Body of pancreas (tissue), 4 donors: ENCODE results near the gene OR10AD1.

Experiments
- POLR2A ChIP-seq, 3 donors: fragments of 450-650 bp; IDR thresholded peaks; one replicate each; pipeline ENCODE4 v1.6.1; 2016; ENCODE audit warnings: antibody characterized with exemption in 3 of 3, mild to moderate bottlenecking in 2 of 3
- TF ChIP-seq, protein P1 (sequence below), 7 experiments: fragments of 450-650 bp in 4 of 7; fragments of 200-600 bp in 3 of 7; sonication (generic) in 3 of 7; IDR thresholded peaks; one replicate each; pipeline ENCODE4 v1.5.1; 2016 to 2019; ENCODE audit warnings: antibody characterized with exemption in 7 of 7

DNA sequence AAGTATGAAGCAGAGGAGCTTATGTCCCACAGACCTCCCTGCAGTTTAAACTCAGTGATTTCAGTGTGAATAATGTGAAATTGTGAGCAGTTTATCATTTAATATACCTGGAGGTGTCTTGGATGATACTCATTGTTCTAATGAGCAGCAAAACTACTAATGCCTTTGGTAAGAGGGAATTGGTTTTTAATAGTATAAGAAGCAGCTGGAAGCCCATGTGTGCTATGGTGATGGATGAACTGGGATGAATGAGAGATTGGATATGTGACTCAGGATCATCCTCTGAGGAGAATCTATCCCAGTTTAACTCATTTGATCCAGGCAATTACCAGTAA is 26.7 kb downstream of the OR10AD1 start:
- TF ChIP-seq, protein P1, sequence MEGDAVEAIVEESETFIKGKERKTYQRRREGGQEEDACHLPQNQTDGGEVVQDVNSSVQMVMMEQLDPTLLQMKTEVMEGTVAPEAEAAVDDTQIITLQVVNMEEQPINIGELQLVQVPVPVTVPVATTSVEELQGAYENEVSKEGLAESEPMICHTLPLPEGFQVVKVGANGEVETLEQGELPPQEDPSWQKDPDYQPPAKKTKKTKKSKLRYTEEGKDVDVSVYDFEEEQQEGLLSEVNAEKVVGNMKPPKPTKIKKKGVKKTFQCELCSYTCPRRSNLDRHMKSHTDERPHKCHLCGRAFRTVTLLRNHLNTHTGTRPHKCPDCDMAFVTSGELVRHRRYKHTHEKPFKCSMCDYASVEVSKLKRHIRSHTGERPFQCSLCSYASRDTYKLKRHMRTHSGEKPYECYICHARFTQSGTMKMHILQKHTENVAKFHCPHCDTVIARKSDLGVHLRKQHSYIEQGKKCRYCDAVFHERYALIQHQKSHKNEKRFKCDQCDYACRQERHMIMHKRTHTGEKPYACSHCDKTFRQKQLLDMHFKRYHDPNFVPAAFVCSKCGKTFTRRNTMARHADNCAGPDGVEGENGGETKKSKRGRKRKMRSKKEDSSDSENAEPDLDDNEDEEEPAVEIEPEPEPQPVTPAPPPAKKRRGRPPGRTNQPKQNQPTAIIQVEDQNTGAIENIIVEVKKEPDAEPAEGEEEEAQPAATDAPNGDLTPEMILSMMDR (IDR thresholded peaks at IDR 0.05): no peak
- no peak for TF ChIP-seq POLR2A (IDR thresholded peaks at IDR 0.05)
